GM19193 (cell line): ENCODE data around the gene CREBZF.

Source experiments
- POLR2A ChIP-seq: IDR thresholded peaks from 4 replicates; pipeline ENCODE4 v1.6.1; 2011; ENCODE audit not compliant: insufficient read depth, insufficient read length; ENCODE audit errors: extremely low read depth

The CREBZF gene, protein sequence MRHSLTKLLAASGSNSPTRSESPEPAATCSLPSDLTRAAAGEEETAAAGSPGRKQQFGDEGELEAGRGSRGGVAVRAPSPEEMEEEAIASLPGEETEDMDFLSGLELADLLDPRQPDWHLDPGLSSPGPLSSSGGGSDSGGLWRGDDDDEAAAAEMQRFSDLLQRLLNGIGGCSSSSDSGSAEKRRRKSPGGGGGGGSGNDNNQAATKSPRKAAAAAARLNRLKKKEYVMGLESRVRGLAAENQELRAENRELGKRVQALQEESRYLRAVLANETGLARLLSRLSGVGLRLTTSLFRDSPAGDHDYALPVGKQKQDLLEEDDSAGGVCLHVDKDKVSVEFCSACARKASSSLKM

DNA sequence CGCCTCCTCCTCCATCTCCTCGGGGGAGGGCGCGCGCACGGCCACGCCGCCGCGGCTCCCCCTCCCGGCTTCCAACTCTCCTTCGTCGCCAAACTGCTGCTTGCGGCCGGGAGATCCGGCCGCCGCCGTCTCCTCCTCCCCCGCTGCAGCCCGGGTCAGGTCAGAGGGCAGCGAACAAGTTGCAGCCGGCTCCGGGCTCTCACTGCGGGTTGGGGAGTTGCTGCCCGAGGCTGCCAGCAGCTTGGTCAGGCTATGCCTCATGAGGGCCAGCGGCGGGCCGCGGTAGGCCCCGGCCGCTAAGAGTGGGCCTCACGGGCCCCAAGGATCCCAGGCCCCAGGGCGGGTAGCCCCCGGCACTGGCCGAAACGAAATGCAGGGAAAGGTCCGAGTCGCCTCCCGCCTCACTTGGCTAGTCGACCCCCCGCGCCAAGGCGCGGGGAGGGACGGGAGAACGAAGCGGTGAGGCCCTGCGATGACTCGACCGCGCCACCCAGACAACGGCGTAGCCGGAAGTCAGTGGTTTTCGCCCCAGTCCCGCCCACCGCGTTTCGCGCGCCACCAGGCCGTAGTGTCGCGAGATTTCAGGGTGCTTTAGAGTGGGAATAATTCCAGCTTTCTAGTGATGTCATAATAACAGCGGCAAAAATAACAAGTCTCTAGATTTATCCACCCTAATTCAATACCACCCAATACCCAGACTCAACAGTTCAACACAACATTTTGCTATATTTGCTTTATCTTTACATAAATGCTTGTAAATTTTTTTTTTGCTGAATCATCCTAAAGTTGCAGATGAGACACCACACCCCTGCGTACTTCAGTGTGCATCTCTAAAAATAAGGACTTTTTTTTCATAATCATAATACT, at the start of gene CREBZF:
Gene CREBZF (minus strand): TSS at position 515 of the 867 bp plus-strand sequence. CDS start 254 bp downstream, at position 261.
- peak; percentile 94 for TF ChIP-seq POLR2A

DNA sequence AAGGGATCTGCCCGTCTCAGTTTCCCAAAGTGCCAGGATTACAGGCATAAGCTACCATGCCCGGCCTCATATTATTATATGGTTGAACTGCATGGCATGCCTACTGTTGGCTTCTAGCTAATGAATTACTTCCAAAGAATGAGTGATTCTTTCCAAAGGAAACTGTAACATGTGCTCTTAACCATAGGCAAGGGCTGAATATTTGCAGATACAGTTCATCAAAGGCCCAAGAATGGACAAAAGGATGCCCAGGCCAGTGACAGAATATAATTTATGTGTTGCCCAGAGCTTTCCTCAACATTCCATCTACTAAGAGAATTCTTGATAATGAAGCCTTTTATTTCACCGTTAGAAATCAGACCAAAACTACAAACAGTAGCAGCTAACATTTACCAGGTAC, 48.0 kb upstream of the CREBZF start:
- no peak for TF ChIP-seq POLR2A

DNA sequence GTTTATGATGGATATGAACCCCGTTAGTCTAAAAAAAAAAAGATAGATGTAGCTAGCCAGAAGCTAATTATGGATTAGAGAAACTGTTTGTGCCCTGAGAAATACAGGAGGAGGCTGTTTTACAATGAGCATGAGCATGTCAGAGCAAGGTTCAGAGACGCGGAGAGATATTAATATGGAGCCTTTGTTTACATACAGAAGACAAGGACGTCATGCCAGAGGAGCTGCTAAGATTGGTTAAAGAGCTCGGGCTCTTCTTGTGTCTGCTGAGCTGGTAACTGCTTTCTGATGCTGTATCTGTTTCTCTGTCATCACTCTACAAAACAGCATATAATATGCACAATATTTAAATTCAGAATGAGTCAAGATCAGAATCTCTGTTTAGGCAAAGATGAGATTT, 46.0 kb upstream of the CREBZF start:
- no peak for TF ChIP-seq POLR2A

GRCh38 chr11:85709941-85710702, 45.2 kb upstream of the CREBZF start:
- no peak for TF ChIP-seq POLR2A

DNA sequence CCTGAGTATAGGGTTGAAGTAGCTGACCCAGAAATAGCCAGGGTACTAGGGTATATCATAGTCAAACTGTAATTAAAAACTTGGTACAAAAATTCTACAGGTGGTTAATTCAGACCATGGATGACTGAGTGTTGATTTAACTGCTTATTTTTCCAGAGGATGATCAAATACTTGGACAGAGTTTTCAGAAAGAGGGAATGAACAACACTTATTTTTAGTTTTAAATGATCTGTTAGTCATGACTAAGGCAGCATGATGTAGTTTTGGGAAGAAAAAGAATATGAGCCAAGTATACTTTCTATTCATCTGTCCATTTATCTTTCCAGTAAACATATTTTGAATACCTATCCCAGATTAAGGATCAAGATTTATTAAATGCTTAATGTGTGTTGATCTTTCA, 40.9 kb upstream of the CREBZF start:
- no peak for TF ChIP-seq POLR2A

DNA sequence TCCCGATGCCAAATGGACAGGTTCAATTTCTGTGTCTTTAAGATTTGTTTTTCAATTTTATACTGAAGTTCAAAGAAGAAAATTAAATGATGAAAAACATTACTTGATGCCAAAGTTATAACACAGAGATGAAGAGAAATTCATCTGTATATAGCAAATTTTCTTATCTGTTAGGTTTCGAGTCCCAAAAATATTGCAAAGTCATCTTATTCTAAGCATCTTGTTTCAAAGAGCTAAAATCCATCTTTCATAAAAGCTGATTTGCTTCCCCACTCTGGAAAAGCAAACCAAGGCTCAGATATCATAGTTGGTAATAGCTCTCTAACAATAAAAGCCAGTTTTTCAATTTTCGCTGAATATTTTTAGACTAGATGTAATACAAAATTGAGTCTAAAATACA, 40.0 kb upstream of the CREBZF start:
- no peak for TF ChIP-seq POLR2A

DNA sequence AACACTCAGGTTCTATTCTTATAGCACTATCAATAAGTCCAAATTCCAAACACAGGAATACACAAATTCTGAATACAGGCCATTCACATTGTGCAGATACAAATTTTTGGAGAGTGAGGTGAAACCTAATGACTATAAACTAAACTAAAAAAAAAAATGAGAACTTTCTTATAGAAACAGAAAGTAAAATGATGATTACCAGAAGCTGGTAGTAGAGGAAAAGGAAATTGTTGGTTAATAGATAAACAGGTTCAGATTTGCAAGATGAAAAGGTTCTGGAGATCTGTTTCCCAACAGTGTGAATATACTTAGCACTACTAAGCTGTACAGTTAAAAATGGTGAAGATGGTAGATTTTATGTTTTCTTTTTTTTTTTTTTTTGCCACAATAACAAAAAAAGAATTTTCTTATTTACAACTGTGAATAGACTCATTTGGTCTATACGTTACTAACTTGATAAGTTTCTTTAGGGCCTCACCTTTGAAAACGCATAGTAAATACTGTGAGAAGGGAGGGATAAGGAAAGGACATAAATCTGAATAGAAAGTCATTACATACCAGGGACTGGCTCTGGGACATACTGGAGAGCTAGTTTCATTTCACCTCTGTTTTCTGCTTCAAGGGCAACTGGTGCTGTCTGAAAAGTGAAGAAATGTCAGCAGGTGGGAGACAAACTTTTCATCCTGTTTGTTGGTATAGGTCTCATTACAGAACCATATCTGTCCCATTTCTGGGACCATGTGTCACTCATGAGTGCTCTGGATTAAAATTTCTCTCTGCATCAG, 35.2 kb upstream of the CREBZF start:
- no peak for TF ChIP-seq POLR2A

DNA sequence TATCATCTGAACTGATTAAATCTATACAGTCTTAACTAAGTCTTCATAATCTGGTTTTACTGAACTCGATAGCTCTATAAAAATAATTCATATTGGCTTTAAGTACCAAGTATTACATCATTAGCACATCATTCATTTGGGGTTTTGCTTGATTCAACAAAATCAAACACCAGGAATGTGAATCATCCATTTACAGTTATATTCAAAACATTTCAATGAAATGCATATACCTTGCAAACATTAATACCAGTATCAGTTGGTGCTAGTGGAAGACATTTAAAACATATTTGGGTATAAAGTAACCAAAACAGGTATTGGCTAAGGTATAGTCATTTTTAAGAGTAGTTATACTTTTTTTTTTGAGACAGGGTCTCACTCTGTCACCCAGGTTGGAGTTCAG, 33.3 kb upstream of the CREBZF start:
- TF ChIP-seq POLR2A: no peak

DNA sequence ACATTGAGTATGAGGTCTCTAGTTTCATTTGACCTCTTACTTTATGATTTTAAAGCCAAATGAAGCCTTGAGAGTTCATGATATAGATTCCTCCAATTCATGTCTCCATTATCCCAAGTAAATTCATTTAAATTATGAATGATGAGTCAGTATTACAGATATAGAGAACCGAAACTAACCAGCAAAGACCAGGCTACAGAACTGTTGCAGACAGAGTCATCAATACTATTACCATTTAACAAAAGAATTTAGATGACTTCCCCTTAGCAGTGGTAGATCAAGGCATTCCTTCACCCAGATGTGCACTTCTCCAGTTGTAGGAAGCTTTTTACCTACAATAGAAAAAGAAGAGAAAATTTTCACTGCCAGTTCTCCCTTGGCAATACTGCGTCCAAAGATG, 32.8 kb upstream of the CREBZF start:
- no peak for TF ChIP-seq POLR2A

GRCh38 chr11:85695546-85695945, 30.6 kb upstream of the CREBZF start:
- TF ChIP-seq POLR2A: no peak

GRCh38 chr11:85694385-85694980, 29.6 kb upstream of the CREBZF start:
- TF ChIP-seq POLR2A: no peak

- no peak for TF ChIP-seq POLR2A
Observed at GRCh38 chr11:85685820-85686459, 21.0 kb upstream of the CREBZF start, which contains the start of gene CCDC89. Gene CCDC89, minus strand, starts transcription at chr11:85686195. Its CDS starts 65 bp downstream, at chr11:85686130.

GRCh38 chr11:85685125-85685819, 20.3 kb upstream of the CREBZF start:
- no peak for TF ChIP-seq POLR2A
